Measurements from ENCODE around the gene NCOR1. TPM values are rescaled to one million over a fixed set of nuclear protein-coding genes. Genes with fewer than 3 reads are reported as not detected.

The NCOR1 gene
- total and polyA plus RNA-seq, 2 of the 8 experiments (the other 6 are each of a cell fraction or from before 2014, with no cell fraction given): 65.4 to 142 TPM

DNA sequence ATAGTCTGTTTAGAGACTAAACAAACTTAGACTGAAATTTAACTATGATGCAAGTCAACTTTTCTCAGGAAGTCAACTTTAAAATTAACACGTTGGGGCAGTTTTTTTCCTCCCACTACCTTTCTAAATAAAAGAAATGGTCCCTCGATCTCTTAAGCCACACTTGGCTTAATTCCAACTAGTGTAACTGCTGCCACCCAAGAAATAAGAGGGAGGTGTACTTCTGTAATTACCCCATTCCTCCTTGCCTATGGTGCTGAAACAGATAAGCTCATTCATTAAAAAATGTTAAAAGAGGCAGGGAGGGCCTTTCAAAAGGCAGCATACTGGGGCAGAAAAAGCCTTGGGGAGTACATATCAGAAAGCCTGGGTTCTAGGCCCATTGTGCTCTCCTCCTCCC is 59.8 kb downstream of the NCOR1 start:
- H2BK120ac ChIP-seq (replicated peaks; ENCODE audit: low read depth, low read length): no peak overlapping the region
- POLR2A ChIA-PET (ENCODE audit: partially characterized antibody): no interaction called here
- TF ChIP-seq SIRT6 (IDR thresholded peaks at IDR 0.05; ENCODE audit: low read length) (no peak), YY1 (IDR thresholded peaks at IDR 0.05; ENCODE audit: low read depth, low read length) (no peak), TBP (IDR thresholded peaks at IDR 0.05; ENCODE audit: low read depth, low read length) (no peak), EGR1 (IDR thresholded peaks at IDR 0.05; ENCODE audit: borderline replicate concordance, low read depth, low read length) (no peak), KDM4A (IDR thresholded peaks at IDR 0.05; ENCODE audit: low read depth, low read length, severe bottlenecking) (no peak), RBBP5 (IDR thresholded peaks at IDR 0.05; ENCODE audit: borderline replicate concordance, low read depth, low read length) (no peak), KDM1A (IDR thresholded peaks at IDR 0.05; ENCODE audit: borderline replicate concordance, low read length) (no peak), CBX8 (IDR thresholded peaks at IDR 0.05; ENCODE audit: borderline replicate concordance, low read depth, low read length) (no peak), SRF (IDR thresholded peaks at IDR 0.05; ENCODE audit: low read depth, low read length) (no peak)
- TF ChIP-seq, protein P1, sequence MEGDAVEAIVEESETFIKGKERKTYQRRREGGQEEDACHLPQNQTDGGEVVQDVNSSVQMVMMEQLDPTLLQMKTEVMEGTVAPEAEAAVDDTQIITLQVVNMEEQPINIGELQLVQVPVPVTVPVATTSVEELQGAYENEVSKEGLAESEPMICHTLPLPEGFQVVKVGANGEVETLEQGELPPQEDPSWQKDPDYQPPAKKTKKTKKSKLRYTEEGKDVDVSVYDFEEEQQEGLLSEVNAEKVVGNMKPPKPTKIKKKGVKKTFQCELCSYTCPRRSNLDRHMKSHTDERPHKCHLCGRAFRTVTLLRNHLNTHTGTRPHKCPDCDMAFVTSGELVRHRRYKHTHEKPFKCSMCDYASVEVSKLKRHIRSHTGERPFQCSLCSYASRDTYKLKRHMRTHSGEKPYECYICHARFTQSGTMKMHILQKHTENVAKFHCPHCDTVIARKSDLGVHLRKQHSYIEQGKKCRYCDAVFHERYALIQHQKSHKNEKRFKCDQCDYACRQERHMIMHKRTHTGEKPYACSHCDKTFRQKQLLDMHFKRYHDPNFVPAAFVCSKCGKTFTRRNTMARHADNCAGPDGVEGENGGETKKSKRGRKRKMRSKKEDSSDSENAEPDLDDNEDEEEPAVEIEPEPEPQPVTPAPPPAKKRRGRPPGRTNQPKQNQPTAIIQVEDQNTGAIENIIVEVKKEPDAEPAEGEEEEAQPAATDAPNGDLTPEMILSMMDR (IDR thresholded peaks at IDR 0.05; ENCODE audit: control extremely low read depth in 1 of 3, insufficient read depth in 1 of 3, low read depth in 1 of 3, low read length in 3 of 3): no peak
- TF ChIP-seq, protein P2, sequence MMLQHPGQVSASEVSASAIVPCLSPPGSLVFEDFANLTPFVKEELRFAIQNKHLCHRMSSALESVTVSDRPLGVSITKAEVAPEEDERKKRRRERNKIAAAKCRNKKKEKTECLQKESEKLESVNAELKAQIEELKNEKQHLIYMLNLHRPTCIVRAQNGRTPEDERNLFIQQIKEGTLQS (IDR thresholded peaks at IDR 0.05; ENCODE audit: insufficient read depth, low read depth, low read length): no peak

More for the DNA sequence above, 59.8 kb downstream of the NCOR1 start:
- Histone ChIP-seq H3K23me2 (ENCODE audit: low read depth, low read length) (no peaks in the 10 kb centered on the region), H3K23ac (ENCODE audit: insufficient read length) (no peak overlapping the region), H3K9ac (replicated peaks in 1 of 4; ENCODE audit: extremely low read depth in 1 of 4, low read depth in 3 of 4, low read length in 3 of 4) (no peak overlapping the region), H2AK5ac (ENCODE audit: low read depth, low read length) (no peak overlapping the region), H3K4me2 (ENCODE audit: insufficient read depth in 1 of 2, low read depth in 2 of 2, low read length in 2 of 2) (no peak overlapping the region), H2BK5ac (ENCODE audit: low read depth, low read length) (no peak overlapping the region), H3K18ac (ENCODE audit: extremely low read depth, low read length) (no peak overlapping the region), H2BK20ac (ENCODE audit: low read length) (no peak overlapping the region), H2AFZ (ENCODE audit: low read length) (no peak overlapping the region), H3K9me3 (ENCODE audit: insufficient read depth in 2 of 2, low read depth in 1 of 2, low read length in 1 of 2) (no peaks in the 10 kb centered on the region), H3K27ac (ENCODE audit: low read depth, low read length) (no peak overlapping the region), H3K14ac (ENCODE audit: insufficient read length) (no peak overlapping the region), H4K20me1 (replicated peaks in 1 of 2; ENCODE audit: control insufficient read depth in 1 of 2, insufficient read depth in 2 of 2, low read length in 2 of 2) (no peaks in the 10 kb centered on the region), H3K56ac (replicated peaks; ENCODE audit: insufficient read length, low read depth, low read length) (no peak overlapping the region), H4K5ac (ENCODE audit: insufficient read length, low read depth, low read length) (no peak overlapping the region), H3K36me3 (ENCODE audit: control insufficient read depth in 2 of 4, insufficient read depth in 4 of 4, low read length in 3 of 4) (peaks cover 2 to 22% (median 12%) of the 10 kb centered on the region in 4 experiments; a peak in 7 of 8 replicates), H3K4me1 (replicated peaks in 1 of 4; ENCODE audit: control insufficient read depth in 3 of 4, insufficient read depth in 4 of 4, low read length in 3 of 4) (no peaks in the 10 kb centered on the region), H4K91ac (replicated peaks; ENCODE audit: insufficient read length, low read length) (no peak overlapping the region), H3K4ac (replicated peaks; ENCODE audit: insufficient read length, low read depth, low read length) (no peak overlapping the region), H3K27me3 (replicated peaks in 1 of 4; ENCODE audit: control insufficient read depth in 3 of 4, extremely low read depth in 1 of 4, insufficient read depth in 3 of 4, low read length in 3 of 4) (no peaks in the 10 kb centered on the region), H3K79me1 (ENCODE audit: low read depth, low read length) (no peaks in the 10 kb centered on the region), H3K79me2 (ENCODE audit: control insufficient read depth in 1 of 2, insufficient read depth in 2 of 2, low read length in 2 of 2) (no peaks in the 10 kb centered on the region), H2BK12ac (ENCODE audit: low read depth, low read length) (no peak overlapping the region), H4K8ac (ENCODE audit: extremely low read depth, insufficient read depth, low read length) (no peak overlapping the region), H3K4me3 (ENCODE audit: extremely low read depth in 1 of 4, insufficient read depth in 2 of 4, low read depth in 3 of 4, low read length in 4 of 4) (no peak overlapping the region), H2BK15ac (ENCODE audit: low read length) (no peak overlapping the region)
- WGBS, 2 experiments (ENCODE audit: extremely low coverage in 1 of 2, insufficient coverage in 1 of 2, insufficient read length in 1 of 2, insufficient replicate concordance in 2 of 2, low coverage in 1 of 2, low lambda C conversion rate in 2 of 2, missing lambda C conversion rate in 1 of 2): 95% methylated on average over 2 of the region's 2 CpGs; no CpG with 5 or more reads in 1 of the 2 experiments
- CTCF ChIA-PET (ENCODE audit: partially characterized antibody): interaction anchor here (0.8 kb wide), 1 partner anchor 1269 kb away, joined by 3 read pairs; no protein-coding TSS in a partner anchor
- FAIRE-seq: no peak
- no peak for DNase-seq (ENCODE audit: low read depth in 1 of 2, low spot score in 2 of 2)
